ENCODE results near the gene FYN. TPM values are rescaled to one million over a fixed set of nuclear protein-coding genes. Genes with fewer than 3 reads are reported as not detected.

The FYN gene
- total and polyA plus RNA-seq, 10 of the 15 experiments (the other 5 are each of a cell fraction or from before 2014, with no cell fraction given): 51.4 to 247 (median 138) TPM

DNA sequence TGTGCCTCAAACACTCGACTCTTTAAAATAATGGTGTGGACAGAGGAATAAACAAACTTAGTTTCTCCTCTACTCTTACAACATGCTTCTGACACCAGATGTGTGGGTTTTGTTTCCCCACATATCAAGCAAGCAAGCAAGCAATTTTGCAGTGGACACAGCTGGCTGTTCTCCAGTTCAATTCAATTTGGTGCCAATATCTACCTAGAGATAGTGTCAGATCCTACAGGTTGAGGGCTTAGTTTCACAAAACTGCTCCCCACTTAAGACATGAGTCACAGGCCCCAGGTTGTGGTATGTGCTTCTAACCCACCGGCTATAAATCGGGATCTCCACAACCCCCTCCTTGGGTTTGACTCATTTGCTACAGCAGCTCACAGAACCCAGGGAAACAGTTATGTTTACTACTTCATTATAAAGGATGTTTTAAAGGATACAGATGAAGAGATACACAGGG, 136.2 kb downstream of the FYN start (continued):
- TF ChIP-seq, protein P1, sequence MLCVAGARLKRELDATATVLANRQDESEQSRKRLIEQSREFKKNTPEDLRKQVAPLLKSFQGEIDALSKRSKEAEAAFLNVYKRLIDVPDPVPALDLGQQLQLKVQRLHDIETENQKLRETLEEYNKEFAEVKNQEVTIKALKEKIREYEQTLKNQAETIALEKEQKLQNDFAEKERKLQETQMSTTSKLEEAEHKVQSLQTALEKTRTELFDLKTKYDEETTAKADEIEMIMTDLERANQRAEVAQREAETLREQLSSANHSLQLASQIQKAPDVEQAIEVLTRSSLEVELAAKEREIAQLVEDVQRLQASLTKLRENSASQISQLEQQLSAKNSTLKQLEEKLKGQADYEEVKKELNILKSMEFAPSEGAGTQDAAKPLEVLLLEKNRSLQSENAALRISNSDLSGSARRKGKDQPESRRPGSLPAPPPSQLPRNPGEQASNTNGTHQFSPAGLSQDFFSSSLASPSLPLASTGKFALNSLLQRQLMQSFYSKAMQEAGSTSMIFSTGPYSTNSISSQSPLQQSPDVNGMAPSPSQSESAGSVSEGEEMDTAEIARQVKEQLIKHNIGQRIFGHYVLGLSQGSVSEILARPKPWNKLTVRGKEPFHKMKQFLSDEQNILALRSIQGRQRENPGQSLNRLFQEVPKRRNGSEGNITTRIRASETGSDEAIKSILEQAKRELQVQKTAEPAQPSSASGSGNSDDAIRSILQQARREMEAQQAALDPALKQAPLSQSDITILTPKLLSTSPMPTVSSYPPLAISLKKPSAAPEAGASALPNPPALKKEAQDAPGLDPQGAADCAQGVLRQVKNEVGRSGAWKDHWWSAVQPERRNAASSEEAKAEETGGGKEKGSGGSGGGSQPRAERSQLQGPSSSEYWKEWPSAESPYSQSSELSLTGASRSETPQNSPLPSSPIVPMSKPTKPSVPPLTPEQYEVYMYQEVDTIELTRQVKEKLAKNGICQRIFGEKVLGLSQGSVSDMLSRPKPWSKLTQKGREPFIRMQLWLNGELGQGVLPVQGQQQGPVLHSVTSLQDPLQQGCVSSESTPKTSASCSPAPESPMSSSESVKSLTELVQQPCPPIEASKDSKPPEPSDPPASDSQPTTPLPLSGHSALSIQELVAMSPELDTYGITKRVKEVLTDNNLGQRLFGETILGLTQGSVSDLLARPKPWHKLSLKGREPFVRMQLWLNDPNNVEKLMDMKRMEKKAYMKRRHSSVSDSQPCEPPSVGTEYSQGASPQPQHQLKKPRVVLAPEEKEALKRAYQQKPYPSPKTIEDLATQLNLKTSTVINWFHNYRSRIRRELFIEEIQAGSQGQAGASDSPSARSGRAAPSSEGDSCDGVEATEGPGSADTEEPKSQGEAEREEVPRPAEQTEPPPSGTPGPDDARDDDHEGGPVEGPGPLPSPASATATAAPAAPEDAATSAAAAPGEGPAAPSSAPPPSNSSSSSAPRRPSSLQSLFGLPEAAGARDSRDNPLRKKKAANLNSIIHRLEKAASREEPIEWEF (IDR thresholded peaks at IDR 0.05; ENCODE audit: insufficient replicate concordance, low read depth, low read length): no peak
- TF ChIP-seq EED (IDR thresholded peaks at IDR 0.05; ENCODE audit: low read depth) (peak; percentile 60), IRF4 (IDR thresholded peaks at IDR 0.05; ENCODE audit: low read depth, low read length) (no peak), NRF1 (conservative IDR thresholded peaks at IDR 0.05; ENCODE audit: low read depth, low read length) (no peak), ZNF24 (IDR thresholded peaks at IDR 0.05) (no peak), RUNX3 (IDR thresholded peaks at IDR 0.05; ENCODE audit: low read length) (peak; percentile 80), RELA (IDR thresholded peaks at IDR 0.05; ENCODE audit: borderline replicate concordance, partially characterized antibody) (no peak), YY1 (IDR thresholded peaks at IDR 0.05; ENCODE audit: low read depth, low read length) (no peak), CREM (IDR thresholded peaks at IDR 0.05; ENCODE audit: low read depth) (peak; percentile 14; the same call in 1 of the 2 replicates), ETV6 (conservative IDR thresholded peaks at IDR 0.05 in 1 of 2, IDR thresholded peaks at IDR 0.05 in 1 of 2; ENCODE audit: borderline replicate concordance in 1 of 2, low read depth in 1 of 2) (no peak), DPF2 (IDR thresholded peaks at IDR 0.05) (no peak), SREBF2 (IDR thresholded peaks at IDR 0.05; ENCODE audit: low read length) (no peak), TBL1XR1 (IDR thresholded peaks at IDR 0.05; ENCODE audit: low read depth, low read length) (no peak)
- TF ChIP-seq, protein P2, sequence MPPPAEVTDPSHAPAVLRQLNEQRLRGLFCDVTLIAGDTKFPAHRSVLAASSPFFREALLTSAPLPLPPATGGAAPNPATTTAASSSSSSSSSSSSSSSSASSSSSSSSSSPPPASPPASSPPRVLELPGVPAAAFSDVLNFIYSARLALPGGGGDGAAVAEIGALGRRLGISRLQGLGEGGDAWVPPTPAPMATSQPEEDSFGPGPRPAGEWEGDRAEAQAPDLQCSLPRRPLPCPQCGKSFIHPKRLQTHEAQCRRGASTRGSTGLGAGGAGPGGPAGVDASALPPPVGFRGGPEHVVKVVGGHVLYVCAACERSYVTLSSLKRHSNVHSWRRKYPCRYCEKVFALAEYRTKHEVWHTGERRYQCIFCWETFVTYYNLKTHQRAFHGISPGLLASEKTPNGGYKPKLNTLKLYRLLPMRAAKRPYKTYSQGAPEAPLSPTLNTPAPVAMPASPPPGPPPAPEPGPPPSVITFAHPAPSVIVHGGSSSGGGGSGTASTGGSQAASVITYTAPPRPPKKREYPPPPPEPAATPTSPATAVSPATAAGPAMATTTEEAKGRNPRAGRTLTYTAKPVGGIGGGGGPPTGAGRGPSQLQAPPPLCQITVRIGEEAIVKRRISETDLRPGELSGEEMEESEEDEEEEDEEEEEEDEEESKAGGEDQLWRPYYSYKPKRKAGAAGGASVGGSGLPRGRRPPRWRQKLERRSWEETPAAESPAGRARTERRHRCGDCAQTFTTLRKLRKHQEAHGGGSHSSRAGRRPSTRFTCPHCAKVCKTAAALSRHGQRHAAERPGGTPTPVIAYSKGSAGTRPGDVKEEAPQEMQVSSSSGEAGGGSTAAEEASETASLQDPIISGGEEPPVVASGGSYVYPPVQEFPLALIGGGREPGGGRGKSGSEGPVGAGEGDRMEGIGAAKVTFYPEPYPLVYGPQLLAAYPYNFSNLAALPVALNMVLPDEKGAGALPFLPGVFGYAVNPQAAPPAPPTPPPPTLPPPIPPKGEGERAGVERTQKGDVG (CRISPR knock-in tag; IDR thresholded peaks at IDR 0.05): no peak
- TF ChIP-seq, protein P3, sequence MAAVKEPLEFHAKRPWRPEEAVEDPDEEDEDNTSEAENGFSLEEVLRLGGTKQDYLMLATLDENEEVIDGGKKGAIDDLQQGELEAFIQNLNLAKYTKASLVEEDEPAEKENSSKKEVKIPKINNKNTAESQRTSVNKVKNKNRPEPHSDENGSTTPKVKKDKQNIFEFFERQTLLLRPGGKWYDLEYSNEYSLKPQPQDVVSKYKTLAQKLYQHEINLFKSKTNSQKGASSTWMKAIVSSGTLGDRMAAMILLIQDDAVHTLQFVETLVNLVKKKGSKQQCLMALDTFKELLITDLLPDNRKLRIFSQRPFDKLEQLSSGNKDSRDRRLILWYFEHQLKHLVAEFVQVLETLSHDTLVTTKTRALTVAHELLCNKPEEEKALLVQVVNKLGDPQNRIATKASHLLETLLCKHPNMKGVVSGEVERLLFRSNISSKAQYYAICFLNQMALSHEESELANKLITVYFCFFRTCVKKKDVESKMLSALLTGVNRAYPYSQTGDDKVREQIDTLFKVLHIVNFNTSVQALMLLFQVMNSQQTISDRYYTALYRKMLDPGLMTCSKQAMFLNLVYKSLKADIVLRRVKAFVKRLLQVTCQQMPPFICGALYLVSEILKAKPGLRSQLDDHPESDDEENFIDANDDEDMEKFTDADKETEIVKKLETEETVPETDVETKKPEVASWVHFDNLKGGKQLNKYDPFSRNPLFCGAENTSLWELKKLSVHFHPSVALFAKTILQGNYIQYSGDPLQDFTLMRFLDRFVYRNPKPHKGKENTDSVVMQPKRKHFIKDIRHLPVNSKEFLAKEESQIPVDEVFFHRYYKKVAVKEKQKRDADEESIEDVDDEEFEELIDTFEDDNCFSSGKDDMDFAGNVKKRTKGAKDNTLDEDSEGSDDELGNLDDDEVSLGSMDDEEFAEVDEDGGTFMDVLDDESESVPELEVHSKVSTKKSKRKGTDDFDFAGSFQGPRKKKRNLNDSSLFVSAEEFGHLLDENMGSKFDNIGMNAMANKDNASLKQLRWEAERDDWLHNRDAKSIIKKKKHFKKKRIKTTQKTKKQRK (IDR thresholded peaks at IDR 0.05; ENCODE audit: low read depth, low read length): no peak
